Activated effector memory CD4-positive, alpha-beta T cell treated with anti-CD3 and anti-CD28 coated beads, Interleukin-2, amount 50 U/mL, for 16 hours (primary cell): Measurements from ENCODE around the gene PVALEF.

Experiments
- DNase-seq: peaks from one replicate; pipeline ENCODE4 v3.0.0-alpha.2; 2020

The PVALEF gene

DNA sequence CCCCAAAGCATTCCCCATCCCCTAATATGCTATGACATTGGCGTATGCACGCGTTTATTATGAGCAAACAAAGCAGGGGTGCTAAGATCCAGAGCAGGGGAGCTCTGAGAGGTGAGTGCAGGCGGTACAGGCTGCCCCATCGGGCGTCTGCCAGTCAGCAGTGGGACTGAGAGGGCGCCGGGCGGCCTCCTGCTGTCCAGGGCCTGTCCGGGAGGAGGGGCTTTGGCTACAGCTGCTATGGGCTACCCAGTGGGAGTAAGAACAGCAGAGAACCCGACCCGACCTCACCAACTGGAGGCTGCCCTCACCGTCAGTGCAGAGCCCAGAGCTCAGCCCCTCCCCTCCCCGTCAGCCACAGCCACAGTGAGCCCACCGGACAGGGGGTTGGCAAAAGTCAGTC, 19.2 kb downstream of the PVALEF start:
- no peak for DNase-seq

DNA sequence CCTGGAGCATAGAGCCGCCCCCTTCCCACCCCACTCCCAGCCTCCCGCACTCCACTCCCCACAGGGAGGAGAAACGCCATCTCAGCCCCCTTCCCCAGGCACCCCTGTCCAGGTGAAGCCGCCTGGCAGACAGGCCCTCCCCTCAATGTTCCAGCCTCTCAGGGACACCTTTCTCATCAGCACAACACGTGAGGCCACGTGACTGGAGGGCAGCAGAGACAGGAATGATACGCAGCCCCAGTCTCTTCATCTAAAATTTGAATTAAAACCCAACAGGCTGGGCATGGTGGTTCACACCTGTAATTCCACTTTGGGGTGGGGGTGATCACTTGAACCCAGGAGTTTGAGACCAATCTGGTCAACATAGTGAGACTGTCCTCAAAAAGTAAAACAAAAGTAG, 20.9 kb downstream of the PVALEF start:
- no peak for DNase-seq

DNA sequence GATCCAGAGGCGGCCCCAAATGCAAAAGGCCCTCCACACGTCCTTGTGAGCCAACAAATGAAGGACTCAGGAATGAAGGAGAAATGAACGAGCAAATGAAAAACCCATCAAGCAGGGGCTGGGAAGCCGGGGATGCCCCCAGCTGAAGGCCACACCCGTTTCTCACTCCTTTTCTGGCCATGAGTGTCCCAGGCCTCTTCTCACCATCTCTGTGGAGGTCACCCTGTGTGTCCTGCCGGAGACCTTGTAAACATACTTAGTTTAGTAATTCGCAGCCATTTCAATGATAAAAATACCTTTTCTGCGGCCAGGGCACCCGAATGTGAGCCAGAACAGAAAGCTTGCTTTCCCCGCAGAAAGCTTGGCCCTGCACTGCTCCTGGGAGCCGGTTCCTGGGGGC, 21.8 kb downstream of the PVALEF start:
- DNase-seq = no peak

DNA sequence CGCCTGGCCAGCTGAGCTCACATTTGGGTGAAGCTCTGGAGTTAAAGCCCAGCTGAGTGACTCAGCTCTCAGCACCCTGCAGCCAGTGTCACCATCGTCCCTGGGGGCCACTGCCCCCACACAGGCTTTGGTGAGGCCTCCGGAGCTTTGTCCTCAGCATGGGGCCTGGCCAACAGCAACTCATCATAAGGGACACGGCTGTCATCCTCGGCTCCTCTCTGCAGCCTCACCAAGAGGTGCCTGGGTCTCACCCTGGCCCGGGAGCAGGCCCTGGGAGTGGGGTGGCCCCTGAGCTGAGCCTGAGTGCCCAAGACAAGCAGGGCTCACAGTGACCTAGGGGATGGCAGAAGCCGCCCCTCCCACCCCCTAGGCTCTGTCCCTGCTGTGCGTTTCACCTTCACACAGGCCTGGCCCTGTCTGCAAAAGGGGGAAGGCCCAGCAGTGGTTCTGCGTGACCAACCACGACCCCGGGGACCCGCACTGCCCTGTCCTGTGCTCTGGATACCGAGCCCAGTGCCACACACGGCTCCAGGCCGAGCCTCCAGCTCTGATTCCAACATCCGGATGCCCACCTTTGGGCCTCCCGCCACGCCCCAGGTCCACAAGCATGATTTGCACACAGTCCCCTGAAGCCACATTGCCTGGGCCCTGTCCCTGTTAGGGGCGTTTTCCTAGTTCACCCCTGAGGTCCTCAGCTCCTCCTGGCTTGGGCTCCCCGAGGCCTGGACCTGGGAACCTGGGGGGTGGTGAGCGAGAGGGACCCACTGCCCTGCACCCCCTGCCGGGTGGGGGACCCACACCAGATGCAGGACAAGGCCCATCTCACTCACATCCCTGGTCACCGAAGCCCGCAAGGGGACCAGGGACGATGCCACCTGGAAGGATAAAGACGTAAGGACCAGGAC, 22.5 kb downstream of the PVALEF start:
- no peak for DNase-seq

DNA sequence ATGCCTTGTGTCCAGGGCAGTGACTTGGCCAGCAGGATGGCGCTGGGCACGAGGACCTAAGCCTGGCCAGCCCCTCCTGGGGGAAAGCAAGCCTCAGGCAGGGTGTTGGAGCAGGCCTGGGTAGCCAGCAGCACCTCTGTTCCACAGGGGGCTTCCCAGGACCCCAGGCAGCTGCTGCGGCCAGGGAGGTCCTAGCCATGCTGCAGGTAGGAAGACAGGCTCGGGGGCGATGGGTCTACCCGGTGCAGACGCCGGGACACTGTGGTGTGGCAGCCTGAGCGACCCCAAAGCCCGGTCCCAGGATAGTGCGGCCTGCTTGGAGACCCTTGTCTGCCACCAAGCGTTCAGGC, 23.2 kb downstream of the PVALEF start:
- no peak for DNase-seq

DNA sequence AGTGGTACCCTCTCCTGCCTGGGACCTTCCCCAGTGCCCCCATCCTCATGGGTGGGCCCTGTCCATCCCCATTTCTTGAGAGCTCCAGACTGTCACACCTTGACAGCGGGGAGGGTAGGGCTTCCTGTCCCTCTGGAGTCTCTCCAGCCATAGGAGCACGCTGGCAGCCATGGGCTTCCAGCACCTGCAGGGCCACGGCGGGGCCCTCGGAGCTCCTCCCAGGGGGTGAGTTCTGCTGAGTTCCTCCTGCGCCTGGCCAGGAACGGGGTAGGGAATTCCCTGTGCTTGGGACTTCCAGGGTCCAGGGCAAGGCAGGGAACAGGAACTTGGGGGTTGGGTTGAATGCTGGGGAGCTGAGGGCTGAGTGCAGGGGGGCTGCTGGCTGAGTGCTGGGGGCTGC, 23.7 kb downstream of the PVALEF start:
- DNase-seq = no peak

DNA sequence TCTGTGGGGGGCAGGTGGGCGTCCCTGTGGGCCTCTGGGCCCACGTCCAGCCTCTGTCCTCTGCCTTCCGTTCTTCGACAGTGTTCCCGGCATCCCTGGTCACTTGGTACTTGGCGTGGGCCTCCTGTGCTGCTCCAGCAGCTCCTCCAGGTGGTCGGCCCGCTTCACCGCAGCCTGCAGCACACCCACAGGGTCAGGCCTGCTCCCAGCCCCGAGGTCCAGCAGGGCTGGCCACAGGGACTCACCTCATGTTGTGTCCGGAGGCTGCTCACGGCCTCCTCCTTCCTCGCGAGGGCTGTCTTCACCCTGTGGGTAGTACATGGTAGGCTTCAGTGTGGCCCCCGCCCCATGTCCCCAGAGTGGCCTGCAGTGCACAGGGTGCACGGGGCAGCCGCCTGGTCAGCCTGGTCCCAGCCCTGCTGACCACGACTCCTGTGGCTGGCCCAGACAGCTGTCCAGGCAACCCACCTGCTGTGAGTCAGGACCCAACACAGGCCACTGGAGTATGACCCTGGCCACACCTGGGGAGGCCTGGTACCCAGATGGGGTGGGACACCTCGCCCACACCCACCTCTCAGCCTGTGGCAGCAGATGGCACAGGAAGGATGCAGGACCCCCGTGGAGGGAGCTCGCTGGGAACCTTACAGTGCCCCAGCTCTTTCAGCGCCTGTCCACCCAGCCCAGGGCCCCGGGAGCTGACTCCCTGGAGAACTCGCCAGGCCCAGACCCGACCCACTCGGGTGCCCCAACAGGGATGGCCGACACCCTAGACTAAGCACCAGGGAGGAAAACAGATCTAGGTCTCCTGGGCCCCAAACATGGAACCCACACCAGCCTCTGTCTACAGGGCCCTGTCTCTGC, 24.6 kb downstream of the PVALEF start:
- no peak for DNase-seq

DNA sequence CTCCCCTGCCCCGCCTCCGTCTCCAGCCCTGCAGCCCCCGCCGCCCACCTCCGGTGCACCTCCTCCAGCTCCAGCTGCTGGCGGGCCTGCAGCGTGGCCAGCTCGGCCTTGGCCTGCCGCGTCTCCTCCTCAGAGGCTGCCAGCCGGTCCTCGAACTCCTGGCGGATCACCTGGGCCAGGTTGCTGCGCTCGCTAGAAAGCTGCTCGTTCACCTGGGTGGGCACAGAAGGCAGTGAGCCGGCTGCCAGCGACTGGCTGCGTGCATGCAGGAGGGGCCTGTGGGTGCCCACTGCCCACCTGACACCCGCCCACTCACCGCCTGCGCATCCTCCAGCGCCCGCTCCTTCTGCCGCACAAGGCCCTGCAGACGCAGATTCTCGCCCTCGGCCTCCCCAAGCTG, 25.3 kb downstream of the PVALEF start:
- no peak for DNase-seq

DNA sequence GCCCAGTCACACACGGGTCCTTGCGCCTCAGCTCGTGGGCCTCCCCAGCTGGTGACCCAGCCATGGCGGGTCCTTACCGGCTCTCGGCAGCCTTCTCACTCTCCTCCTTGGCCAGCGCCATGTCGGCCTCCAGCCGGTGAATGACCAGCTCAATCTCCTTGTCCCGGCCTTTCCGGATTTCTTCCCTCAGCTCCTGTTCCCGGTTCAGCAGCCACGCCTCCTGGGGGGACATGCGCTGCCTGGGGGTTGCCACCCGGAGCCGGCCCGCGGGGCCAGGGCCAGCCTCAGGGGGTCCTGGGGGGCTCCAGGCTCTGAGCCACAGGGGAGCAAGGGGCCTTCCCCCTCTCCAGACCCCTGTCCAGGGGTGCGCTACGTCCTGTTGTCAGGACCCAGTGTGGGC, 25.8 kb downstream of the PVALEF start:
- no peak for DNase-seq

DNA sequence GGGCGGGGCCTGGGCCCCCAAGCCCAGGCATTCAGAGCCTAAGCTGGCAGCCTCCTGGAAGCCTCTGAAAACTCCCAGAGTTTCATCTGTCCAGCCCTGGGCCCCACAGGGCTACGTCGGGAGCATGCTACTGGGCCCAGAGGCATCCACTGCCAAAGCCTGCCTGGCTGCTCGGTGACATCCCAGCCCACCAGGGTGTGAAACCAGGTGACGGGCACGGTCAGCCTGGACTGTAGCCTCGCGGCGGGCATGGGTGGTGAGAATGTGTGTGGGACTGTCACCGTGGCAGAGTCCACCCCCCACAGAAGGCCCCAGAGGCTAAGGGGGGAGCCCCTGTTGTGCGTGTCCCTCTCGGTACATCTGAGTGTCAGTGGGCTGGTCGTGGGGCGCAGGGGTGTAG, 26.3 kb downstream of the PVALEF start:
- DNase-seq = no peak

DNA sequence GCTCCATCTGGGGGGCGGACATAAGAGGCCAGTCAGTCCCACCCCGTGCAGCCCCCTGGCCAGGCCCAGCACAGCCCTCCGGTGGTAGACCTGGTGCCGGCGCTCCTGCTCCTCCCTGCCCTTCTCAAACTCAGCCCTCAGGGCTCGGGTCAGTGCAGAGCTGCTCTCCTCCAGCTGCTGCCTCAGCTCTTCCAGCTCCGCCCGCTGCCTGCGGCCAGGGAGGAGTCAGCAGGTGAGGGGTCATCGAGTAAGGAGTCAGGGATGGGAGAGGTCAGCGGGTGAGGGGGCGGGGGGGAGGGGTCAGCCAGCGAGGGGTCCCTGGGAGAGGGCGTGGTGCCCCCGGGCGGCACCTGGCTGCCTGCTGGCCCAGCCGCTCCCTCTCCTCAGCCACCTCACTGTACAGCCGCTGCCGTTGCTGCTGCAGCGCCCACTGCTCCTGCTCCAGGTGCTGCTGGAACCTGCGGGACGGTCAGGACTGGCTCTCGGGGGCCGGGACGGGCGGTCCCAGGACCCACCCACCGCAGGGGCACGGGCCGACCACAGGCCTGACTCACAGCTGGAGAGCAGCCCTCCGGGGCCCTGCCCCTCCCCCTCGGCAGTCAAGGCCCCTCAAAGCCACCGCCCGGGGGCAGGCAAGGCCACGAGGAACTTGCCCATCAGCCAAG, 27.2 kb downstream of the PVALEF start:
- no peak for DNase-seq

DNA sequence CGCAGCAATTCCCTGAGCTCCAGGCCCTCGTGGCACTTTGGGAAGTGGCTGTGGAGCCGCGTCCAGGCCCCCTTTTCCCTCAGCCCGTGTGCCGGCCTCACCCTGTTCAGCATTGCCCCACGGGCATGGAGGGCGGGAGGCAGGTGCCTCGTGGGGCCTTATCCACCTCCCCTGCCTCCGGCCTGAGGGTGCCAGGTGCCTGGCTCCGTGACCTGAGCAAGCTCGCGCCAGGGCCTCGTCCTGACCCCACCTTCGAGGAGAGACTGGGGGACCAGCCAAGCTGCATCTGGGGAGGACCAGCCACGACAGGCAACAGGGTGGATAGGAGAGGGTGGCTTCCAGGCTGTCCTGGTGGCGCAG, 27.7 kb downstream of the PVALEF start:
- no peak for DNase-seq

DNA sequence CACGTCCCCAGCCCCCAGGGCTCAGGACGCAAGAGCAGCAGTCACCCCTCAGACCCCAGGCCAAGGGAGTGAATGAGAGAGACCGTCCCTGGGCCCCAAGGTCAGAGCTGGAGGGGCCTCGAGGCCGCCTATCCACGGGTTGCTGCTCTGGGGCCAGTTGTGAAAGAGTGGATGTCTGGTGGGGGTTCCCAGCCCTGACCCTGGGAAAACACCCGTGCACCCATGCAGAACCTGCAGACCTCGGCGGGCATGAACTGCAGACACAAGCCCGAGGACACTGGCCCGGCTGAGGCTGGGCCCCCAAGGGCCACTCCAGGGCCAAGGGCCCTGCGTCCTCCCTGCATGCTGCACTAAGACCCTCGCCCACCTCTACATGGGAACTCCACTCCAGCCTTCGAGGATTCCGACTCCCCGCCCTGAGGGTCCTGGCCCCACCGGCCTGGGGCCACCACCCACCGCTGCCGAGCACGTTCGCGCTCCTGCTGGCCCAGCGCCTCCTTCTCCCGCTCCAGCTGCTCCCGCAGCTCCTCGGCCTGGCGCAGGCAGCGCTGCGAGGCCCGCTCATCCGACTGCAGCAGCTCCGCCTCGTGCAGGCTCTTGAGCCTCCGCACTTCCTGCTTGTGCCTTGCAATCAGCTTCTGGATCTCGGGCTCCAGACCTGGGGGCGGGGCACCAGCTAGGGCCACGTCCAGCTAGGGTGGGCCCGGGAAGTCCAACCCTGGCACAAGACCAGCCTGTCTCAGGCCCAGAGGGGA, 28.3 kb downstream of the PVALEF start:
- no peak for DNase-seq

DNA sequence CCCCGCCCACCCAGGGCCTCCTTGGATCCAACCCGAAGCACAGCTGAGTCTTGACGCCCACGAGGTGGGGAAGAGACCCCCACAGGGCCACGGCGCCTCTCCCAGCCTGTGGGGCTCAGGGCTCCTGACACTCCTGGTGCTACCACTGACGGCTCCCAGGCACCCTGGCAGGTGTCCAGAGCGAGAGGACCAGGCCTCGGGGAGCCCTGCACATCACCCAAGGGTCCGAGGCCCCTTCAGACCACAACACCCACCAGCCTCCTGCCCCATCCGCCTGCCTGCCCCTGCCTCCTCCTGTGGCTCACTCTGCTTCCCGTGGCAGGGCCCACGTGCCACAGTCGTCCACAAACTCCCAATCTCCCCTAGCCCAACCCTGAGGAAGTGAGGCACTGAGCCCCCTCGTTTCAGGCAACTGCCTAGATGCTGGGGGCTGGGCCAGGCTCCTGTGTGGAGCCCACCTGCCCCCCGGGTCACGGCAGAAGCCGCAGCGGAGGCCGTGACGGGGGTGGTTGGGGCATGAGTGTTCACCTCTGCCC, 29.0 kb downstream of the PVALEF start:
- DNase-seq = no peak

DNA sequence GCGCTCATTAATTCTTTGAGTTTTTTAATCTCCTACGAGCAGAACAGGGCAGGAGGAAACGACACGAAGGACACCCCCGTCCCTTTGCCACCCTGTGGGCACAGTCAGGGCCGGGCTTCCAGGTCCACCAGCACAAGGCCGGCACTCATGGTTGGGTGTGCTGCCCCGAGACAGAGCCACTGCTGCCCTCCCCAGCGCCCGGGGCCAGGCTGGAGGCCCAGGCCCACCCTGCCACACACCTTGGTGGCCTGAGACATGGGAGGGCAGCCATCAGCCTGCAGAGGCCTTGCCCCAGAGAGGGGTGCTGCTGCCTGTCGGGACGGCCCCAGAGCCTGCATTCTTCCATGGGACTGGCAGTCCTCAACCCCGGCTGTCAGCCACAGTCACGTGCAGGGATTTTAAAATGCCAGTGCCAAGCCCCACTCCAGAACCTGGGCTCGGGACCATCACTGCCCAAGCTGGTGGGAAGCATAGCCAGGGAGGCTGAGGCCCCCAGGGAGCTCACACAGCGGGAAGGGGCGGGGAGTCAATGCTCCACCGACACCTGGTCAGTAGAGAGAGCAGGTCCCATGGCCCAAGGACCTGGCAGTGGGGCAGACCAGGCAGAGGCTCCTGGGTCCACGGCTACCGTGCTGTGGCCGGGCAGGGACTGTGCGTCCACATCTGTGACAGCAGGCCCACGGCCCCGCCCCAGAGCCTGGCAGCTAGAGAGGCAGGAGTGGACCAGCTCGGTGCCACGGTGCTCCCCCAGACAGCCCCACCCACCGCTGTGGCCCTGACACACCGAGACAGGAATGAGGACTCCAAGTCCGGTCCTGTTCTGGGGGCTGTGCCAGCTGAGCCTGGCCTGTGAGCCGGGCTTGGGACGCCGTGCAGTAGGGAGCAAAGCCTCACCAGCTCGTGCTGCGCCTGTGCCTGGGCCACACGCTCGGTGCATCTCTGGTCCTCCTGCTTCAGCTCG, 29.9 kb downstream of the PVALEF start:
- no peak for DNase-seq

DNA sequence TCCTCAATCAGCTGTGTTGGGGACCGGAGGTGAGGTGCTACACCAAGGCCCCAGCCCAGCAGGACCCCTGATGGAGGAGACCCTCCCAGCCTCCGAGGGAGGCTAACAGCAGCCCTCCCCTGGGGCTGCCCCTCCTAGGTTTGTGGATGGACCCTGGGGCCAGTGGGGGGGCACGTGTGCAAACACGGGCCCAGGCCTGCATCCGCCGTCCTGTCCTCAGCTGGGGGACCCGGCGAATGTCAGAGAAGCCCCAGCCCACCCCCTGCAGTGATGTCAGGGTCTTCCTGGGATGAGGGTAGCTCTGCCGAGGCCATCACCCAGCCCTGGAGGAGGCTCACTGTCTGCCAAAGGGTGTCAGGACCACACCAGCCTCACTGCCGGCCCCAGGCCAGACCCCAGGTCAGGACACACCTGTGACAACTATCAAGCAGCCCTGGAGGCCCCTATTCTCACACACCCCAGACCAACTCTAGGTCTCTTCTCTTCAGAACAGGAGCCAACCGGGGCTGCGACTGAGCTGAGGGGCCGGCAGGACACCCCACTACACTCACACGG, 30.7 kb downstream of the PVALEF start:
- no peak for DNase-seq

DNA sequence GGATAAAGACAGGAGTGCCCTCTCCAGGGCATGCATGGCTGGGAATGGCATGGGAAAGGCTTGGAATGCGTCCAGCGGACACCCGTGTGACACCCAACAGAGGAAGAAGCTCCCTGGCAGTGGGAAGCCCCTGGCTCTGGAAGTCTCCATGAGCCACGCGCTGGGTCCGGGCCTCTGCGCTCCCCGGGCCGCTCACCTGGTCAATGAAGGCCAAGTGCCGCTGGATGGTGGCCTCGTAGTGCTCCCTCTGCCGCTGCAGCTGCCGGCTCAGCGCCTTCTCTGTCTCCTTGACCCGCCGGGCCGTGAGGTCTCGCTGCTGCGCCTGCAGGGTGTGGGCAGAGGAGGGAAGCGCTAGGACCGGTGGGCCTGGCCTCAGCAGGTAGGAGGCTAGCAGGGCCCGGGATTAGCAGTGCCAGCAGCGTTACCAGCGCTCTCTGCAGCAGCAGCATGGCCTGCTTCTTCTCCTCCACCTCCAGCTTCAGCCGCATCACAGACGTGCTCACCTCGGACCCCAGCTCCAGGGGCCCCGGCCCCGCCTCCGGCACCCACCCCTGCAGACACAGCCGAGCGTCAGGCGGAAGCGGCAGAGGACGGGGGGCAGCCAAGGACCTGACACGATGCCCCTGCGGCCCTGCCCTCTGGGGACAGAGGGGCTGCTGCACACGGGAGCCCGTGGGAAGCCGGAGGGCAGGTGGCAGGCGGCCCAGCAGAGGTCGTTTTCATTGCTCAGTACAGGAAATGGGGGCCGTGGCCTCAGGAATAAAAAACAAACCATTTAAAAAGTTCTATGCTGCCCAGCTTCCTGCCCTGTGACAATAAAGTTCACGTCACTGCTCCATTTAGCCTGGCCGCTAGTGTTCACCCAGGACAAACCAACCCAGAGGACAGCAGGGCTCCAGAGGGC, 31.4 kb downstream of the PVALEF start:
- no peak for DNase-seq

DNA sequence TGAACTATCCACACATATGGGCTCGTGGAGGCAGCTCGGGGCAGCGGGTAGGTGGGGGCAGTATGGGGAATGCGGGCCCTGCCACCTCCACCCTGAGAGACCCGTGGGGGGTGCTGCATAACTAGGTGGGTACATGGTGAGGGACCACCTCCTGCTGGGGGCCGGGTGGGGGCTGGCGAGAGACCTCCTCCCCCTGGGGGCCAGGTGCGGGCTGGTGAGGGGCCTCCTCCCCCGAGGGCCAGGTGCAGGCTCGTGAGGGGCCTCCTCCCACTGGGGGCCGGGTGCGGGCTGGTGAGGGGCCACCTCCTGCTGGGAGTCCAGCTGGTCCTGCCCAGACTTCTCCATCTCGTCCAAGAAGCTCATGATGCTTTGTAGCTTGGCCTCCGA, 32.1 kb downstream of the PVALEF start:
- DNase-seq = no peak

DNA sequence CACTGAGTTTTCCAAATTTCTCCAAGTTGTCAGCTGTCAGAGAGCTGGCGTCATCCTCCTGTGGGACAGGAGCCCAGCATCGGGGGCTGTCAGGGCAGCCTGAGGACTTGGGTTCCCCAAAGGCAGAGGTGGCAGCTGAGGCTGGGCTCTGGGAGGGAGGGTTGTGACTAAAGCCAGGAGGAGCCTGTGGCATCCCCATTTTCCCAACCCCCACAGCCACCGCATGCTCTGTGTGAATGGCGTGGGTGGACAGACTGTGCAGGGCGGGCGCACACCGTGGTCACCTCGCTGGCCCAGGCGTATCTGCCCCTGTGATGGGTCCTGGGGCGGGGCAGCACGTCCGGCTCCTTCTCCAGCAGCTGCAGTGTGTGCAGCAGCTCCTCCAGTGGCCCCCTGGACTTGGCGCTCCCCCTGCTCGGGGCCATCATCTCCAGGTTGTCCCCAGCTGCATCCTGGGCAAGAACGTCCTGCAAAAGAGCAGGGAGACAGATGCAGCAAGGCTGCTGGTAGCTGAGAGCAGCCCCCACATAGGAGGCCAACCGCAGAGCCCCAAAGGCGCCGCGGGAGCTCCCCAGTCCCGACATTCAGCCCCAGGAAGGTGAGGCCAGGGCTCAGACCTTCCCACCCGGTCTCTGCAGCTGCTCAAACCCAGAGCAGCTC, 32.7 kb downstream of the PVALEF start:
- no peak for DNase-seq
